GM19452 (cell line): Measurements from ENCODE around the gene GALNT16.
"Not testable (repeated sequence)": the region's sequence is repeated elsewhere in the genome, so short reads cannot be mapped to it uniquely, and the experiment has no call there.

Source experiments
- ATAC-seq: cut with Tn5 transposase; IDR thresholded peaks from one replicate; pipeline ENCODE4 v1.9.1; 2021; ENCODE audit not compliant: unreplicated experiment

GALNT16 gene

DNA sequence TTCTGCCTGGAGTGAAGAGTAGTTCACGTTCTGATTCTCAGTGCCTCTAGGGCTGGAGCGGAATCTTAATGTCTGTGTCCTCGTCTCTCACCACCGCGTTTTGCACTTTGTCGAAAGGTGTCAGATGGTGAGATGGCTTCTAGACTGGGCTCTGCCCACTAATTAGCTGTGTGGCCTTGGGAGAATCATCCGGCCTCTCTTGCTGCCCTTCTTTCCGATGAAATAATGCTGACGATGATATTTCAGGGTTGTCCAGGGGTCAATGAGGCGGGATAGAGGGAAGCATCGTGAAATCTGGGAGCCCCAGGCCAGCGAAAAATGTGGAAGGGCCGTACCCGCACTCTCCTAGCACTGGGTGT lies 811 bp upstream of the GALNT16 start:
- ATAC-seq, result no peak

DNA sequence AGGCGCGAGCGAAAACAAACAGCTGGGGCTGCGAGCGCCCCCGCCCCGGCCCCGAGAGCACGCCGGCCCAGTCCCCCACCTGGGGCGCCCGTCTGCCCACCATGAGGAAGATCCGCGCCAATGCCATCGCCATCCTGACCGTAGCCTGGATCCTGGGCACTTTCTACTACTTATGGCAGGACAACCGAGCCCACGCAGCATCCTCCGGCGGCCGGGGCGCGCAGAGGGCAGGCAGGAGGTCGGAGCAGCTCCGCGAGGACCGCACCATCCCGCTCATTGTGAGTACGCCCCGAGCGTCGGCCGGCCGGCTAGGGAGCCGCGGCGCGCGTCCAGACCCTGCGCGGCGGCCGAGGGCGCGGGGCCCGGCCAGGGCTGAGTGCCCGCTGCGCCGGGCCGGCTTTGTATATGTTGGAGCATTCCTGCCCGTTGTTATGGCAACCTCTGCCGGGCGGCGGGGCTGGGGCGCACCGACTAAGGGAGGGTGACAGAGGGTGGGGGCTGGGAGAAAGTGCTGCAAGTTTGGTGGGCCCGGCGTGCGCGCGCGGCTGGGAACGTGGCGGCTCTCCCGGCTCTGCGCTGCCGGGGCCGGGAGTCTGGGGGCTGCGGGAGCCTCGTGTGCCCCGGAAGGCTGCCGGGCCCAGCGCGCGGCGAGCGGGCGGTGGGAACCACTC lies 367 bp downstream of the GALNT16 start:
- no peak for ATAC-seq

DNA sequence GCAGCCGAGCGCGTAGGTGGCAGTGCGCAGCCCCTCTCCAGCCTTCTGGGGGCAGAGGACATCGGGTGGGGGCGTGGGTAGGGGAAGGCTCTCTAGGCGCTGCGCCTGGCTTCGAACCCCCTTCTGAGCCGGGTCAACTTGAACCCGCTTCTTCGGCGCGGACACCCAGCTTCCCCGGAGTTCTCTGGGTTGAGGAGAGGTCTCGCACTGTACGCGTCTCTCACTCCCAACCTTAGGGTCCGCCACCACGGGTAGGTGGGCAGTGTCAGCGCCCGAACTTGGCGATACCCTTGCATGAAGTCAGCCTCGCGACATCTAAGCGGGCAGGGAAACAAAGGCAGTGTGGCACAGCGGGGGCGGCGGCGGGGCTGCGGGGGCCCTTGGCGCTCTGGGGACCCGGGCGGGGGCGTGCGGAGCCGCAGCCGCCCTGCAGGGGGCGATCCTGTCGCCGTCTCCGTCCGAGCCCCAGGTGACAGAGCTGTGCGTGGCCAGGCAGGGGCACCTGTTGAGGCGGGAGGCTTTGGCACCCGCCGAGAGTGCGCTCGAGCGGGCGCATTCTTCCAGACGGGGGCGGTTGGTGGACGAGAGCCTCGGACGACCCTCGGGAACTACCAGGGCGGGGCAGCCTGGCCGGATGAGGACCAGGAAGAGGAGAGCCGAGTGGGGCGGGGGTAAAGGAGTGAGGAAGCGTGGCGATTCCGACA lies 1.1 kb downstream of the GALNT16 start:
- ATAC-seq, result no peak

DNA sequence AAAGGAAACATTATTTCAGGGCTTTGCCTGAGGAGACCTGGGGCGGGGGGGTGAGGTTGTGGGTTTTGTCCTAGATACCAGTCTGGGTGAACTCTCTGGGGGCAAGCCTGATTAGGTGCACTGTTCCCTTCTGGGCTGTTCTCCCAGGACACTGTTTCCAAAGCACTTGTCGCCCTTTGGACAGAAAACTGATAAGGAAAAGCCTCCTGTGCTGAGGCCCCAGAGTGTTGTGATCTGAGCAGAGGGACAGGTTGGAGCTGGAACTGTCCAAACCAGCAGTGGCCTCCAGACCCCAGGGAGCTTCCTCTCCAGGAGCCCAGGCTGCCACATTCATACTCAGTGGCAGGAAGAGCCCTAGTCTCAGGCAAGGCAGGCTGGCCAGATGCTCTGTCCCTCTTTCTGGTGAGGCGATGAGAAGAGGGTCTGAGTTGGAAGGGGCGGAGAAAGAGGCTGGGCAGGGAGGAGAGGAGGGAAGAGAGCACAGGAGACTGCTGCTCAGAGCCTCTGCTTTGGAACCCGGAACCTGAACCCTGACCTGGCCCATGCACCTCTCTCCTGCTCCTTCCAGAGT lies 1.9 kb downstream of the GALNT16 start:
- ATAC-seq, result no peak

DNA sequence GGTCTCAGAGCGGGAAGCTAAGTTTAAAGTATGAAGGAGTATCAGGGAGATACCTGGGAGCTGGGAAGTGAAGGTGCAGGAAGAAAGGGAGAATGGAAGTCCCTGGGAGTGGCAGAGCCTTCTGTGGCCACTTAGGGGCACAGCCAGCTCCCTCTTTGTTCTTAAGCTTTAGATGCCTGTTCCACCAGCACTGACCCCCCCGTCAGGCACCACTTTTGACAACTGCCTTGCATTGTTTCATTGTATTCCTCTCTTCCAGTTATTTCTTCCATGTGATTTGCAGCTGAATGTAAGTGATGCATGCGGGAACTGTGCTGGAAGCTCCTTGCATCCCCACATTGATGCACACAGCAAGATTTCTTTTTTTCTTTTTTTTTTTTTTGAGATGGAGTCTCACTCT lies 2.6 kb downstream of the GALNT16 start:
- ATAC-seq, result no peak

DNA sequence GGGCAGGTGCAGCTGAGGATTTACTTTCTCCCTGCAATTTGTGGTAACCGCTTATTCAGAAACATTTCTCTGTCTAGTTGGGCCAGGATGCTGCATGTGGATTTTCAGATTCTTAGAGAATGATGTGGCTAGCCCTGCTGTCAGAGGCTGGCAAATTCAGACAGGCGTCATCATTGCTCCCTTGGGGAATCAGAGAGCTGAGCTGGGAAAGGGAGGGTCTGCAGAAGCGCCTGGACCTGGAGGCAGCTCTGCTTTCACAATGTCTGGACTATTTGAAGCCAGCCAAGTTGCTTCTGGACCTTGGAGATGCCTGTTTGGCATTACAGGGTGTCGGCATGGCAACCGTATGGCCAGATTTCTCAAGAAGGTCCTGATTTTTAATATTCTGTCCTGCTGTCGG lies 3.4 kb downstream of the GALNT16 start:
- no peak for ATAC-seq

DNA sequence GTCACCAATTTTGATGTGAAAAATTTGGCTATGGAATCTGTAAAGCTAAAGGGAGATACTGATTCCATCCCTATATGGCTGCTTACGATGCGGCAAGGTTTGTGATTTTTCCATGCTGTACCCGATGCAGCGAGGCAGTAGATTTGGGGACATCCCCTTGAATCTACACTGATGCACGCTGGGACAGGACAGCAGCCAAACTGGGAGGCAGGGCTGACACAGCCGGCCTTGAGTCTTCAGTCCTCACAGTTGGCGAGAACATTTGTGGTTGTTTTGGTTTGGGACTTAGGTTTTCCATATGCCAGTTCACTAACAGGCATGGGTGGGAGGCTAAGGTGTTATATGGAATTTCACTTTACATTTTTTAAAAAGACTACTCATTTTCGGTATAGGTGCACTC lies 3.8 kb downstream of the GALNT16 start:
- ATAC-seq, result no peak

DNA sequence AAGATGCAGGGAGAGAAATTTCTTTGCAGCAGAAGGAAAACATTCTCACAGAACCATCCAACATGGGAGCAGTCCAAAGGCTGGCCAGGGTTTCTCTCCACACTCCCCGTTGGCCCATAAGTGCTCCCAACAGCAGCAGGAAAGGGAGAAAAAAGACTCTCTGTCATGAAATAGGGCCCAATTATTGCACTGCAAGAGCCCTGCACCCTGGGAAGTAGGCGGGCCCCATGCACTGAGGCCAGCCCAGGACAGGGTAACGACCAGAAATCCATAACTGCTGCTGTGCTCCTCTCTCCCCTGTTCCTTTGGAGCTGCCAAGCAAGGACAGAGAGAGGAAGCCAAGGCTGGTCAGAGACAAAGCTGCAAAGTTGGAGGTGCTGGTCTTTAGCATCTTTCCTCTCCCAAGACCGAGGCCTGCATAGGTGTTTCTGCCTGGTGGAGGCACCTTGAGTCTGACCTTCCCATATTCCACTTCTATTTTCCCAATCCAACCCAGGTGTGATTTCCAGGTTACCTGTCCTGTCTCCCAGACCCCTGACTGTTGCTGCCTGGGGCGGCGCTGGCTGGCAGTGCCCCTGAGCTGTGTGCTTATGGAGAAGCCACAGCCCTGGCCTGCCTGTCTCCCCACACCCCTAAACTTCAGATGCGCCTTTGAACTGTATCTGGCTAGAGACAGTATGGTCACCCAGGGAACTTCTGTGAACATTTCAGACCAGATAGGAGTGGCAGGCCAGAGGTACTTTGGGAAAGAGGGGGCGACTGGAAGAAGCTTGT lies 6.8 kb downstream of the GALNT16 start:
- ATAC-seq, result no peak

DNA sequence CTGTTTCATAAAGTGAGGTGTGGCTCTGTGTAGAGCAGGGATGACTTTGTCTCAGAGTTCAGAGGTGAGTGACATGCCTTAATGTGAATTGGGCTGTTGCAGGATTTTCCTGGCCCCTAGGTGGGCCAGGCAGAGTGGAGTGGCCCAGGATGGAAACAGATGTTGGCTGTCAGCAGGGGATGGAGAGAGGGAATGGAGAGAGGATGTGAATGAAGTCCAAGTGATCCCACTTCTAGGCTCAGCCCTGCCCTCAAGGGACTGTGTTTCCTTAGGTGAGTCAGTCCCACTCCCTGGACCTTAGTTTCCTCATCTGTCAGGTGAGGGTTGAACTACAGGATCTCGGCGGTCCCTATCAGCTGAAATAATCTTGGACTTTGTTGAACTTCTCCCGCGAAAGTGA lies 7.5 kb downstream of the GALNT16 start:
- no peak for ATAC-seq

DNA sequence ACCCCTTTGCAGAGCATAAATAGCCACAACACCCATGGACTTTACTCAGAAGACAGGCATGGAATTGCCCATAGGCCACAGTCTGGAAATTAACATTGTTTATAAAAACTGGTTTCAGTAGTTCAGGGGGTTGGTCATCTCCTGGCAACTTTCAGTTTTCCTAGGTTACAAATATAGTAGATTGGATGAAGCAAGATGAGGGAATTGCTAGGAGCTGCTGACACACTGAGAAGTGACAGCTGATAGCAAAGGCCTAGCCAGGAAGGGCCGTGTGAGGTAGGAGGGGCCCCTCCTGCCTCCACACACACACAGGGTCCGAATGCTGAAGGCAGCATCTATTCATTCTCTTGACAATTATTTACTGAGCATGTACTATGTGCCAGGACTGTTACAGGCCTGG lies 8.3 kb downstream of the GALNT16 start:
- ATAC-seq, result no peak

DNA sequence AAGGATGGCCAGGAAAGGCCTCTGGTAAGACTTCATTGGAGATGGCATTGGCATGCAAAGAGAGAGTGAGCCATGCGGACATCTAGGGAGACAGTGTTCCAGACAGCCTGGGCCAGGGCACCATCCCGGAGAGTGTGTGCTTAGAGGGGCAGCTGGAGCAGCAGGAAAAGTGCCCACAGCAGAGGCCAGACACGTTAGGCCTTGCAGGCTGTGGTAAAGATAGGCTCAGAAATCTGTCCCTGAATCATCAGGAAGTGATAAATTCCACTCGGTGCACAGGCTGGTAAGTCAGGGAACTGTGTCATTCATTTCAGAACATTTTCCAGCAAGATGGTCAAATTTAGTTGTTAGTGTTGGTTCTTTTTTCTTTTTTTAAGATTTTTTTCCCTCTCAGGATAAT lies 8.8 kb downstream of the GALNT16 start:
- no peak for ATAC-seq

DNA sequence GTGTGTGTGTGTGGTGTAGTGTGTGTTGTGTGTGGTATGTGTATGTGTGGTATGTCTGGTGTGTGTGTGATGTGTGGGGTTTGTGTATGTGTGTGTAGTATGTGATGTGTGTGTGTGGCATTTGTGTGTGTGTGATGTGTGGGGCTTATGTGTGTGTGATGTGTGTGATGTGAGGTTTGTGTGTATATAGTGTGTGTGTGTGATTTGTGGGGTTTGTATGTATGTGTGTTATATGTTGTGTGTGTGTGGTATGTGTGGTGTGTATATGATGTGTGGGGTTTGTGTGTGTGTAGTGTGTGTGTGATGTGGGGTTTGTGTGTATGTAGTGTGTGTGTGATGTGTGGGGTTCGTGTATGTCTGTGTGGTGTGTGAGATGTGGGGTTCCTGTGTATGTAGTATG lies 9.4 kb downstream of the GALNT16 start:
- ATAC-seq, result no peak

DNA sequence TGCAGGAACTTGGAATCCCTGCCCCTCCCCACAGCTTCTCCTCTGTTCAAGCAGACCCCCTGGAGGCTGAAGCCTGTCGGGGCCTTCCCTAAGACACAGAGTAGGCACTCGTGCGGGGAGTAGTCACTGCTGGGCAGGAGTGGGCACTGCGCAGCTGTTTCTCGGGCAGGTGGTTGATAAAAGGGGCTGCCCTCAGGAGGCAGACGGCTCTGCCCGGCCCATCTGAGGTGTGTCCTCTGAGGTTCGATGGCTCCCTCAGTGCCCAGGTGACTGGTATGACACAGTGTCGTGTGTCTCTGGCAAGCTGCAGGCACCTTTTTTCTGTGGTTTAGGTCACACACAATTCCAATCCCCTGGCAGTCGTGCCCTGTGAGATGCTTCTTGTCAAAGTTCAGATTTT lies 10.1 kb downstream of the GALNT16 start:
- no peak for ATAC-seq

DNA sequence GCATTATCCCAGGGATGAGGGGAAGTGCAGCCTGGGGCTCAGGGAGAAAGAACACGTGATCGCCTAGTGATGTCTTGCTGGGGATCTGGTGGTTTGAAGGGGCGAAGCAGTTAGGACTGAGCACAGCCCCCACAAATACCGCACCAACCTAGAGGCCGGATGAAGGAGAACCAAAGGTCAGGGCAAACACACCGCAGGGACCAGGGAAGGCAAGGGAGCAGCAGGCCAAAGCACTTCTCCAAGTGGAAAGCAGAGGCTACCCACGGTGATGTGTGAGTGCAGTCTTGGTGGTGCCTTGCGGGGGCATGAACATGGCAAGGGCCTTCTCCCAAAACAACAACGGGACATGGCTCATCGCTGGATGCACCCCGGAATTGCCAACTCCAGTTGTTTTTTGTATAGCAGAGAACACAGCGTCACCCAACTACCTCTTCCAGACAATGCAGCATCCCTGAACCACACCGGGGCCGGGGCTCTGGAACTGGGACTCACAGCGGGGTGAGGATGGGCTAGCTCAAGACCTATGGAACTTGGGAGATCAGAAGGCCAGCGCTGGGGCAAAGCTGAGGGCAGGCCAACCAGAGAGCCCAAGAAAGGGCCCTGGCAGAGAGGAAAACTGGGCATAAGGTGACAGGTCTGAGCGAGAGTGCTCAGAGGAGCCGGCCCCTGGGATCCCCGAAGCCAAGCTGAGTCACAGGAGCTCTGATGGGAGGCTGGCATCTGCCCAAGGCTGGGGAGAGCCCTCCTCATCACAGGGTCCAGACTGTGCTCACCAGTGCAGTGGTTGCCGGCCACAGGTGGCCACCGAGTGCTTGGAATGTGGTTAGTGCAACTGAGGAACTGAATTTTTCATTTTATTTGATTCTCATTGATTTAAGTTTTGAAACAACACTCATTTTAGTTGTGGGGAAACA lies 11.1 kb downstream of the GALNT16 start:
- ATAC-seq, result no peak

DNA sequence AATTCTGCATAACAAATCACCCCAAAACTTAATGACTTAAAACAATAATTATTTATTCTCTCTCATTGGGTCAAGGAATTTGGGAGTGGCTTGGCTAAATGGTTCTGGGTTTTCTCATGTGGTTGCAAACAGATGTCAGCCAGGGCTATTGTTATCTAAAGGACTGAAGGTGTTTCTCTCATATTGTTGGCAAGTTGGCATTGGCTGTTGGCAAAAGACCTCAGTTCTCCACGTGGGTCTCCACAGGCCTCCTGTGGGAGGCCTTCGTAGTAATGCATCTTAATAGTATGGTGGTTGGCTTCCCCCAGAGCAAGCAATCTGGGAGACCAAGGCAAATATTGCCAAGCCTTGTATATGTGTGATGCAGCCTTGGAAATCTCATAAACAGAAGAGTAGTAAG lies 14.4 kb downstream of the GALNT16 start:
- ATAC-seq, result no peak

DNA sequence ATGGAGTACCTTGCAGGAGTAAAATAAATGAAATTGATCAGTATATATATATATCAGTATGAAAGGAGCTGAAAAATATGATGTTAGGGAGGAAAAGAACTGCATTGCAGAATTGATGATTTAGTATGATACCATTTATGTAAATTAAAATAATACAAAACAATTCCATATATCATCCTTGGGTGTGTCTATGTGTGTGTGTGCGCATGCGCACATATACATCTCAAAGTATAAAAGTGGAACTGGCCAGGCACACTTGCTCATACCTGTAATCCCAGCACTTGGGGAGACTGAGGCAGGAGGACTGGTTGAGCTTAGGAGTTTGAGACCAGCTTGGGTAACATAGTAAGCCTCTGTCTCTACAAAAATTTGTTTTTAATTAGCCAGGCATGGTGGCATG lies 15.4 kb downstream of the GALNT16 start:
- no peak for ATAC-seq

DNA sequence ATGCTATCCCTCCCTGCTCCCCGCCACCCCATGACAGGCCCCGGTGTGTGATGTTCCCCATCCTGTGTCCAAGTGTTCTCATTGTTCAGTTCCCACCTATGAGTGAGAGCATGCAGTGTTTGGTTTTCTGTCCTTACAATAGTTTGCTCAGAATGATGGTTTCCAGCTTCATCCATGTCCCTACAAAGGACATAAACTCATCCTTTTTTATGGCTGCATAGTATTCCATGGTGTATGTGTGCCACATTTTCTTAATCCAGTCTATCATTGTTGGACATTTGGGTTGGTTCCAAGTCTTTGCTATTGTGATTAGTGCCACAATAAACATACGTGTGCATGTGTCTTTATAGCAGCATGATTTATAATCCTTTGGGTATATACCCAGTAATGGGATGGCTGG lies 17.4 kb downstream of the GALNT16 start:
- ATAC-seq, result not testable (repeated sequence)

DNA sequence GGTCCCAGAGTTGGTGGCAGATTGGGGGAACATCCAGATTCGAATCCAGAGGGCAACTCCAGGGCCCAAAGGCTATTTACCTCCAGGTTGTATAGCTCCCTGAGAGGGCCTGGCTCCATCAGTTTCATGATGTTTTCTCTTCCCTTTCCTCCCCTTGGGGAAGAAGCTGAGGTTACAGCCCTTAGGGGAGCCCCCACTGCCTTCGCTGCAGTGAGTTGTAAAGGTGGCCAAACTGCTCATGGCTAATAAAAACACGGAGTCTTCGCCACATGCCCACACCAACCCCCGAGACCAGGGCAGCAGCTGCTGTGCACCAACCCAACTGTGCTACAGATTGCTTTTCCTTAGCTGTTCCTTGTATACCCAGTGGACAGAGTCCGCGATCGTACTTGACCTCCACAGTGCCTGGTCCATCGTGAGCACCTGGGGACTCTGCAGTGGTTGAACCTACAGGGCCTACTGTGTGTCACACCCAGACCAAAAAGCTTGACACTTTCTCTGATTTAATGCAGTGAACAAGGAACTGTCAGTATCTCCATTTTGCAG lies 20.9 kb downstream of the GALNT16 start:
- no peak for ATAC-seq

DNA sequence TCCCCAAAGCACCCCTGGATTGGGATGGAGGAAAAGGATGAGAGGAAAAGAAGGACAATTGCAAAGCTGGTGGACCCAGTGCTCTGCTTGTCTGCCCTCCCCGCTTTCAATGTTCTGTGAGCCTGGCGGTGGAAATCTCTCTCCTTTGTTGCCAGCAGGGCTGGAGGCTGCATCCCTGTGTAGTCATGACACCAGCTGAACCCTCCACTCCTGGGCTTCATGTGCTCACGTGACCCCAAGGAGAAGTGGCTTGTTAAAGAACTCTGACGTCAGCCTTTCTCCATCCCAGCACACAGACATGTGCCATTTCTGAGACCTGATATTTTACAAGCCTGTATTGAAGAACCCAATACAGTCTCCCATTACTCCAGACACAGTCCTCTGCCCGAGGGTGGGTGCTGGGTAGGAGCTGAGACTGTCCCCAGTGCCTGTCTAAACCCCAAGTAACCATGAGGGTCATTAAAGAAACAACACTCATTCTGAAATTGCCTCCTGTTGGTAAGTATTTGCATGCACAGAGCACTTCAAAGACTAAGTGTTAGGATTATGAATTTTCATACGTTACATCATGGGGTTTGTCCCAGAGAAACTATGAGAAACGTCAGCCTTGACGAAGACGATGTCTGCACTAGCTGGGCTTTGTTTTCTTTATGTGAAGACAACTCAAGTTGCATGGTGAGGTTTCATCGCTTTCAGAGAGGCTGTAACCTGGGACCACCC lies 21.7 kb downstream of the GALNT16 start:
- ATAC-seq, result no peak

DNA sequence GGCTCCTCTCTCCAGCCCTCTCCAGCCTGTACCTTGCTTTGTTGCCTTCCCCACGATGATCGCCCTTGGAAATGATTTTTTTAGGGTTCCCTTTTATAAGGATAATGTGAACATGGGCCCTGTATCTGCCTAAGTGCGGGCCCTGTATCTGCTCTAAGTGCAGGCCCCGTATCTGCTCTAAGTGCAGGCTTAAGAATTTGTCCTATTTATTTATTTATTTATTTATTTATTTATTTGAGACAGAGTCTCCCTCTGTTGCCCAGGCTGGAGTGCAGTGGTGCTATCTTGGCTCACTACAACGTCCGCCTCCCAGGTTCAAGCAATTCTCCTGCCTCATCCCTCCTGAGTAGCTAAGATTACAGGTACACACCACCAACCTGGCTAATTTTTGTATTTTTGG lies 22.5 kb downstream of the GALNT16 start:
- no peak for ATAC-seq
